K562 (cell line): ENCODE results near the gene ARHGDIA. TPM values are rescaled to one million over a fixed set of nuclear protein-coding genes. Genes with fewer than 3 reads are reported as not detected.
A peak's percentile ranks its signal among the peaks of the same experiment; 100 is the strongest.

Source experiments
- ATAC-seq: fragments of 200-7000 bp; cut with Tn5 transposase; 3 replicates; pipeline ENCODE4 v1.9.1; 2020; ENCODE audit warnings: moderate library complexity
- BruUV-seq: library from RNA; stranded (reverse); fragments of 400-500 nt; replicated peaks from 2 replicates; lab custom pipeline; 2021; lab: Mats Ljungman, UMichigan
- CTCF ChIA-PET: fragments of 300-600 bp; formaldehyde crosslinking; extraction: SDS; loops from one replicate; lab custom pipeline; 2021; ENCODE audit warnings: low intra/inter-chr PET ratio; lab: Yijun Ruan, JAX
- POLR2A ChIA-PET: fragments of 300-600, 350-650 bp; sonication (Branson Sonifier 250); formaldehyde crosslinking; extraction: SDS; loops from one replicate; lab custom pipeline; 2021; ENCODE audit warnings: antibody characterized with exemption, inconsistent platforms; lab: Yijun Ruan, JAX
- DNase-seq, 4 experiments: peaks; one replicate each; pipeline versions ENCODE4 v3.0.0 to v3.0.0-alpha.2; 2011 to 2018; ENCODE audit warnings: low spot score in 3 of 4, mixed read lengths in 3 of 4; ENCODE audit errors: extremely low read depth in 1 of 4
- FAIRE-seq: peaks from 2 replicates; lab custom pipeline; 2011; peaks lifted over from hg19 to GRCh38; lab: Jason Lieb, UNC
- H2AFZ ChIP-seq: 2 replicates; pipeline ENCODE4 v1.6.0; 2011; ENCODE audit warnings: low read depth, low read length, control low read depth, inconsistent platforms
- H3K27ac ChIP-seq: fragments of 200-600 bp; 3 replicates; pipeline ENCODE4 v1.8.0; 2011; ENCODE audit warnings: low read depth, mild to moderate bottlenecking, control low read depth, inconsistent platforms, low read length, moderate library complexity, mixed read lengths; ENCODE audit errors: extremely low read depth
- H3K27me3 ChIP-seq, 2 experiments: fragments of 300-600 bp in 1 of 2; 2 replicates in 1 of 2; 3 replicates in 1 of 2; pipeline versions ENCODE4 v1.6.0 to v1.8.0; 2011; ENCODE audit warnings: inconsistent platforms in 2 of 2, low read length in 2 of 2, mild to moderate bottlenecking in 1 of 2, mixed read lengths in 1 of 2, moderate library complexity in 1 of 2; ENCODE audit not compliant: control insufficient read depth in 2 of 2, insufficient read depth in 2 of 2
- H3K36me3 ChIP-seq: fragments of 300-600 bp; 3 replicates; pipeline ENCODE4 v1.8.0; 2011; ENCODE audit warnings: mild to moderate bottlenecking, low read length, inconsistent platforms; ENCODE audit not compliant: control insufficient read depth, insufficient read depth
- H3K4me1 ChIP-seq, 2 experiments: fragments of 200-600 bp in 1 of 2; replicated peaks in 1 of 2; 2 replicates in 1 of 2; 3 replicates in 1 of 2; pipeline versions ENCODE4 v1.5.1 to v1.8.0; 2011; ENCODE audit warnings: inconsistent platforms in 2 of 2, low read length in 2 of 2, mild to moderate bottlenecking in 1 of 2, mixed read lengths in 1 of 2, moderate library complexity in 1 of 2; ENCODE audit not compliant: control insufficient read depth in 2 of 2, insufficient read depth in 2 of 2
- H3K4me2 ChIP-seq: 2 replicates; pipeline ENCODE4 v1.6.1; 2011; ENCODE audit warnings: low read length, control low read depth, inconsistent platforms, mixed read lengths; ENCODE audit not compliant: insufficient read depth
- H3K4me3 ChIP-seq: fragments of 200-600 bp; sonication (generic), shearing (Covaris generic); 2 replicates; pipeline ENCODE4 v1.5.1; 2016; ENCODE audit warnings: control low read depth, inconsistent platforms
- H3K79me2 ChIP-seq: fragments of 200-600 bp; 3 replicates; pipeline ENCODE4 v1.8.0; 2011; ENCODE audit warnings: low read length, inconsistent platforms; ENCODE audit not compliant: control insufficient read depth, insufficient read depth
- H3K9ac ChIP-seq, 2 experiments: 2 replicates each; pipeline versions ENCODE4 v1.6.0 to v1.6.1; 2011; ENCODE audit warnings: low read depth in 2 of 2, low read length in 2 of 2, control low read depth in 1 of 2, inconsistent platforms in 1 of 2, mild to moderate bottlenecking in 1 of 2, mixed read lengths in 1 of 2; ENCODE audit not compliant: insufficient read depth in 1 of 2
- H3K9me1 ChIP-seq: one replicate; pipeline ENCODE4 v1.6.0; 2011; ENCODE audit warnings: inconsistent platforms, mild to moderate bottlenecking, low read length, moderate library complexity; ENCODE audit not compliant: control insufficient read depth, insufficient read depth
- H3K9me3 ChIP-seq: replicated peaks from 2 replicates; pipeline ENCODE4 v1.5.1; 2011; ENCODE audit warnings: low read depth, low read length, inconsistent platforms; ENCODE audit not compliant: control insufficient read depth, insufficient read depth
- H4K20me1 ChIP-seq: replicated peaks from 2 replicates; pipeline ENCODE4 v1.6.1; 2011; ENCODE audit warnings: low read length, inconsistent platforms, mixed read lengths; ENCODE audit not compliant: control insufficient read depth, insufficient read depth
- CSDE1 ChIP-seq, 2 experiments: fragments of 450-650 bp; IDR thresholded peaks; 2 replicates each; pipeline ENCODE4 v1.6.1; 2016; ENCODE audit warnings: mild to moderate bottlenecking in 1 of 2
- DPF2 ChIP-seq: fragments of 450-650 bp; IDR thresholded peaks from 2 replicates; pipeline ENCODE4 v1.6.1; 2016
- GABPB1 ChIP-seq: sonication (generic); formaldehyde crosslinking; IDR thresholded peaks from 2 replicates; pipeline ENCODE4 v1.8.0; 2022; ENCODE audit warnings: mild to moderate bottlenecking, missing genetic modification reagents
- HDAC2 ChIP-seq: fragments of 450-650 bp; IDR thresholded peaks from 2 replicates; pipeline ENCODE4 v1.6.1; 2016; ENCODE audit warnings: mild to moderate bottlenecking
- HMG20B ChIP-seq: fragments of 250-450 bp; sonication (Bioruptor Pico); IDR thresholded peaks from 2 replicates; pipeline ENCODE4 v1.5.0; 2021; ENCODE audit warnings: mild to moderate bottlenecking
- HMGN3 ChIP-seq: IDR thresholded peaks from 2 replicates; pipeline ENCODE4 v1.6.1; 2011; ENCODE audit warnings: borderline replicate concordance, low read depth, mild to moderate bottlenecking, mixed read lengths, low read length; ENCODE audit not compliant: insufficient read length; ENCODE audit errors: extremely low read depth
- NFE2L1 ChIP-seq: fragments of 450-650 bp; IDR thresholded peaks from 2 replicates; pipeline ENCODE4 v1.6.1; 2016; ENCODE audit warnings: missing genetic modification characterization, low read depth, mild to moderate bottlenecking, missing compliant biosample characterization, moderate library complexity, borderline replicate concordance
- RNF2 ChIP-seq: sonication (generic); IDR thresholded peaks from 2 replicates; pipeline ENCODE4 v1.6.1; 2016
- SMARCE1 ChIP-seq: fragments of 450-650 bp; IDR thresholded peaks from 2 replicates; pipeline ENCODE4 v1.7.1; 2016; ENCODE audit warnings: mild to moderate bottlenecking
- TAF7 ChIP-seq: fragments of 450-650 bp; IDR thresholded peaks from 2 replicates; pipeline ENCODE4 v1.6.1; 2016; ENCODE audit warnings: missing genetic modification characterization, missing compliant biosample characterization
- U2AF2 ChIP-seq: fragments of 200-400 bp; formaldehyde crosslinking; optimal IDR thresholded peaks from 2 replicates; pipeline ENCODE3; 2017; ENCODE audit warnings: low read depth, mild to moderate bottlenecking, low read length
- ZFX ChIP-seq: sonication (generic); formaldehyde crosslinking; IDR thresholded peaks from 2 replicates; pipeline ENCODE4 v1.8.0; 2022; ENCODE audit warnings: mild to moderate bottlenecking, missing genetic modification reagents, moderate library complexity
- ZNF134 ChIP-seq: fragments of 250-450 bp; sonication (Bioruptor Pico); conservative IDR thresholded peaks from 2 replicates; pipeline ENCODE4 v1.4.0; 2020
- ZNF586 ChIP-seq: fragments of 450-650 bp; formaldehyde crosslinking; conservative IDR thresholded peaks from 2 replicates; pipeline ENCODE4 v1.4.0; 2020; ENCODE audit warnings: mild to moderate bottlenecking, moderate library complexity
- ZNF695 ChIP-seq: fragments of 450-650 bp; formaldehyde crosslinking; IDR thresholded peaks from 2 replicates; pipeline ENCODE4 v1.4.0; 2020; ENCODE audit warnings: mild to moderate bottlenecking, moderate library complexity
- WGBS: fragments of 100-300 bp; shearing (Covaris generic); methylation state at CpG from one replicate; pipeline ENCODE4 v1.1.6; 2016; ENCODE audit warnings: low coverage, mixed read lengths; ENCODE audit not compliant: insufficient coverage; ENCODE audit errors: missing lambda C conversion rate; 5-methylcytosine and 5-hydroxymethylcytosine counted together
- in situ Hi-C: fragments of 300-500 bp; cut with MboI; formaldehyde crosslinking; loops from 4 replicates; pipeline ENCODE4 v1.15.0; 2018; ENCODE audit warnings: inconsistent platforms, mixed read lengths
- intact Hi-C: fragments of 100-400 bp; cut with micrococcal nuclease; formaldehyde crosslinking; loops from 2 replicates; pipeline ENCODE4 v1.14.2; 2022
- polyA plus RNA-seq, 8 experiments: library from polyadenylated mRNA; depleted of rRNA in 4 of 8; stranded (reverse) in 5 of 8; unstranded in 3 of 8; fragments of >200 nt; fragmentation: Nextera tagmentation in 2 of 8; fragmentation: Illumina TruSeq in 1 of 8; extraction: Ambion mirVana in 2 of 8; extraction: Trizol in 1 of 8; gene quantifications; 2 replicates each; pipeline versions ENCODE4 v1.2.1 to v1.2.3, GENCODE V29; 2011 to 2014; ENCODE audit warnings: inconsistent platforms in 1 of 8, missing spikeins in 1 of 8
- total RNA-seq, 7 experiments: library from RNA; depleted of rRNA in 6 of 7; stranded (reverse); fragments of >200 nt in 6 of 7; fragmentation: Illumina TruSeq in 2 of 7; extraction: Trizol in 2 of 7; gene quantifications; 2 replicates each; pipeline versions ENCODE4 v1.2.1 to v1.2.3, GENCODE V29; 2011 to 2021; ENCODE audit warnings: low replicate concordance in 1 of 7
- TF ChIP-seq, protein P1 (sequence below), 2 experiments: fragments of 450-650 bp; conservative IDR thresholded peaks; 2 replicates each; pipeline ENCODE4 v1.6.1; 2017; ENCODE audit warnings: mild to moderate bottlenecking in 2 of 2, moderate library complexity in 2 of 2
- TF ChIP-seq, protein P2 (sequence below): fragments of 250-450 bp; sonication (Bioruptor Pico); IDR thresholded peaks from 2 replicates; pipeline ENCODE4 v1.5.0; 2021; ENCODE audit warnings: mild to moderate bottlenecking, moderate library complexity
- TF ChIP-seq, protein P3 (sequence below): fragments of 450-650 bp; IDR thresholded peaks from 2 replicates; pipeline ENCODE4 v1.6.1; 2016; ENCODE audit warnings: antibody characterized with exemption

ARHGDIA gene
- total and polyA plus RNA-seq, 9 of the 15 experiments (the other 6 are each of a cell fraction or from before 2014, with no cell fraction given) = 9.6 to 340 (median 97.6) TPM

DNA sequence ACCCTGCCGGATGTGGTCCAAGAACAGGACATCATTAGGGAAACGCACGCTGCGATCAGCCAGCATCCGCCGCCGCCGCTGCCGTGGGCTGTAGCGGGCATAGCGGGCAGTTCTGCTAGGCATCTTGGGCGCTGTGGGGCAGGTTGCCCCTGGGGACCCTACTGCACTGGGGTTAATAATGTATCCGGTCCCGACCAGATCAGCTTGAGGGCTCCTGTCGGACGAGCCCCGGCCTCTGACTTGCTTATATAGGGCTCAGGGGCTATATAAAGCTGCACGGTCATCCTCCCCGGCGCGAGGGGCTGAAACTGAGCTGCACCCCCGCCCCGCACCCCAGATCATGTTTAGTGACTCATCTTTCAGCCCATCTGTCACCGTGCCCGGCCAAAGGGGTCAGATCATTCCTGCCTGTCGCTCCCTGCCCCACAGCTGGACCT is 36.3 kb downstream of the ARHGDIA start, which contains the start of gene PPP1R27:
PPP1R27 (minus strand) TSS at position 220 of the 437 bp plus-strand sequence; CDS start at position 123, 97 bp downstream.
- ATAC-seq = no peak
- no peaks in the 10 kb centered on the region for H4K20me1 ChIP-seq
- H3K4me1 ChIP-seq = peaks cover 30 to 59% of the 10 kb centered on the region in 2 experiments
- H3K36me3 ChIP-seq = no peaks in the 10 kb centered on the region
- in situ Hi-C loops (no loop called here), intact Hi-C loops (no loop called here)
- no peak for FAIRE-seq
- H2AFZ ChIP-seq = peak within 1 kb of the TSS; percentile 68; the same call in 1 of the 2 replicates
- H3K4me2 ChIP-seq = peak within 1 kb of the TSS; percentile 85
- POLR2A ChIA-PET = interaction anchor here (0.6 to 2.2 kb wide), 5 partner anchors 9 to 816 kb away, joined by 3 to 11 read pairs (median 4); no protein-coding TSS in a partner anchor
- peak within 1 kb of the TSS; percentile 64 for H3K4me3 ChIP-seq
- H3K9ac ChIP-seq = peak within 1 kb of the TSS; percentile 85 to 96
- peak within 1 kb of the TSS; percentile 98 for H3K27ac ChIP-seq
- CTCF ChIA-PET = no interaction called here
- 63% methylated on average over 25 of the region's 26 CpGs for WGBS
- no peaks in the 10 kb centered on the region for H3K27me3 ChIP-seq
- H3K79me2 ChIP-seq = peaks cover 28% of the 10 kb centered on the region; the same call in 2 of the 3 replicates
- H3K9me1 ChIP-seq = no peaks in the 10 kb centered on the region
- no peaks in the 10 kb centered on the region for H3K9me3 ChIP-seq
- no TSS peak for BruUV-seq
- DNase-seq = peak; percentile 55 to 66 (median 61)
- no peak for TF ChIP-seq RNF2
- no peak for TF ChIP-seq ZNF134 (CRISPR knock-in tag)
- no peak for TF ChIP-seq HDAC2
- TF ChIP-seq, protein P1, sequence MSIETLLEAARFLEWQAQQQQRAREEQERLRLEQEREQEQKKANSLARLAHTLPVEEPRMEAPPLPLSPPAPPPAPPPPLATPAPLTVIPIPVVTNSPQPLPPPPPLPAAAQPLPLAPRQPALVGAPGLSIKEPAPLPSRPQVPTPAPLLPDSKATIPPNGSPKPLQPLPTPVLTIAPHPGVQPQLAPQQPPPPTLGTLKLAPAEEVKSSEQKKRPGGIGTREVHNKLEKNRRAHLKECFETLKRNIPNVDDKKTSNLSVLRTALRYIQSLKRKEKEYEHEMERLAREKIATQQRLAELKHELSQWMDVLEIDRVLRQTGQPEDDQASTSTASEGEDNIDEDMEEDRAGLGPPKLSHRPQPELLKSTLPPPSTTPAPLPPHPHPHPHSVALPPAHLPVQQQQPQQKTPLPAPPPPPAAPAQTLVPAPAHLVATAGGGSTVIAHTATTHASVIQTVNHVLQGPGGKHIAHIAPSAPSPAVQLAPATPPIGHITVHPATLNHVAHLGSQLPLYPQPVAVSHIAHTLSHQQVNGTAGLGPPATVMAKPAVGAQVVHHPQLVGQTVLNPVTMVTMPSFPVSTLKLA (conservative IDR thresholded peaks at IDR 0.05) = no peak
- no peak for TF ChIP-seq ZNF695 (CRISPR knock-in tag)
- TF ChIP-seq U2AF2 = no peak
- no peak for TF ChIP-seq GABPB1 (CRISPR knock-in tag)
- TF ChIP-seq, protein P2, sequence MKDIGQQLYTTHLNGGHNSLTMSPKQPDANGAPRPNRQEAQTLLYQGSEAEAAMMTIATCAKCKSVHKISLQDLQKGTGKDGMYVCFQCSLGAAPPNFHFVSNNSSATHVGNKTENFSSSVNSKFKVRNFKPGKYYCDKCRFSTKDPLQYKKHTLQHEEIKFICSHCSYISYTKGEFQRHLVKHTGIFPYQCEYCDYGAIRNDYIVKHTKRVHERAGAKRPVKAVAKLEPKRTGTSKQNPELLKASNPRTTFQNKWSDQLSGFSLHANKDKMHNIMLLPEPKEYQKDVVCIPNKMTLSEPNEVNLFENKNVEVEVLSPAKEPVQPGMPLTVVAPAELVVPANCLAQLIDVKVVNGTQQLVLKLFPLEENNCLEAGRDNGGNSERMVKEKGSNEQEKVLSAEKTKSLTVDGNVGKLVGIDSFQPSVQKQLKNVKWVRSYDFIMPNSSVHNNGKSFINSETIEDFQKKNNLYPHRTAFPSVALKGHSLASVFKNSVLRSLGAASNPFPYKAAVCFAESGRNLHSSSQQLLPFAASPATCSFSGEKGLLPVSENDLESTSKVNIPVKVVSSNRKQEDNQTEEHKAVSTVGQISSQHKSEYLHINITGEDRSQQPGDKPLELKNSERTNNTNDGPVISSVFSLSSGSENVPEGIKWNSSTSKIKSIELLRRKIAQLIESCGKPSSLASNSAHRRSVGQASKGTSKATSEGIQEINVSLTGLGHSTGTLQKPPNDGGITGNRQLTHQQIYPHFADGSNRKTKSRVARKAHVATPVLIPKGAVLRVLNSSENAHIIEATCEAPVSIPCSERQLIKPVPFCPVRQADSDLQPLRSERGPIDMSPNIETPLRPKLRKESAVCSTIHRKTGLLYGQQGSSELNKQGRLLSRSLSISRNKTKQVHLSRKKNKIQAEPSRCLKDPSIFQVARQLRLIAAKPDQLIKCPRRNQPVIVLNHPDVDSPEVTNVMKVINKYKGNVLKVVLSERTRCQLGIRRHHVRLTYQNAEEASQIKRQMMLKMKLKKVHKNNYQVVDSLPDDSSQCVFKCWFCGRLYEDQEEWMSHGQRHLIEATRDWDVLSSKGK (CRISPR knock-in tag) = no peak
- TF ChIP-seq HMGN3 = no peak
- TF ChIP-seq, protein P3, sequence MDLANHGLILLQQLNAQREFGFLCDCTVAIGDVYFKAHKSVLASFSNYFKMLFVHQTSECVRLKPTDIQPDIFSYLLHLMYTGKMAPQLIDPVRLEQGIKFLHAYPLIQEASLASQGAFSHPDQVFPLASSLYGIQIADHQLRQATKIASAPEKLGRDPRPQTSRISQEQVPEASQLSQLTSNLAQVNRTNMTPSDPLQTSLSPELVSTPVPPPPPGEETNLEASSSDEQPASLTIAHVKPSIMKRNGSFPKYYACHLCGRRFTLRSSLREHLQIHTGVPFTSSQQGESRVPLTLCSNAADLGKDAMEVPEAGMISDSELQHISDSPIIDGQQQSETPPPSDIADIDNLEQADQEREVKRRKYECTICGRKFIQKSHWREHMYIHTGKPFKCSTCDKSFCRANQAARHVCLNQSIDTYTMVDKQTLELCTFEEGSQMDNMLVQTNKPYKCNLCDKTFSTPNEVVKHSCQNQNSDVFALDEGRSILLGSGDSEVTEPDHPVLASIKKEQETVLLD = no peak
- 0 out of 2 replicates have a peak, but pooled peaks have one; percentile 22 for TF ChIP-seq SMARCE1
- TF ChIP-seq DPF2 = no peak
- no peak for TF ChIP-seq ZNF586 (CRISPR knock-in tag)
- no peak for TF ChIP-seq CSDE1 (IDR thresholded peaks at IDR 0.05)
- no peak for TF ChIP-seq NFE2L1
- no peak for TF ChIP-seq HMG20B (CRISPR knock-in tag)
- no peak for TF ChIP-seq ZFX (CRISPR knock-in tag)
- no peak for TF ChIP-seq TAF7 (tag)
